A549 (cell line): ENCODE measurements around the gene TXNL1.

ENCODE experiments used
- BCL3 ChIP-seq: fragments of >200 bp; sonication (Bioruptor Twin); formaldehyde crosslinking; IDR thresholded peaks from 3 replicates; pipeline ENCODE4 v1.6.1; 2016
- BHLHE40 ChIP-seq: IDR thresholded peaks from 2 replicates; pipeline ENCODE4 v1.6.1; 2012; ENCODE audit warnings: low read depth, low read length, inconsistent platforms
- CEBPB ChIP-seq, 2 experiments: fragments of >200 bp in 1 of 2; sonication (Bioruptor Twin) in 1 of 2; formaldehyde crosslinking in 1 of 2; IDR thresholded peaks; 2 replicates each; pipeline ENCODE4 v1.6.1; 2012 to 2016
- CHD4 ChIP-seq: fragments of 200-600 bp; sonication (generic); IDR thresholded peaks from 2 replicates; pipeline ENCODE4 v1.6.1; 2016; ENCODE audit warnings: antibody characterized with exemption, mild to moderate bottlenecking, borderline replicate concordance
- CTCF ChIP-seq: fragments of >200 bp; sonication (Bioruptor Twin); formaldehyde crosslinking; IDR thresholded peaks from 3 replicates; pipeline ENCODE4 v1.5.1; 2016
- MAFK ChIP-seq: fragments of 450-650 bp; IDR thresholded peaks from 2 replicates; pipeline ENCODE4 v1.6.1; 2014; ENCODE audit not compliant: partially characterized antibody
- MYC ChIP-seq: IDR thresholded peaks from 2 replicates; pipeline ENCODE4 v1.6.1; 2012; ENCODE audit warnings: mild to moderate bottlenecking, inconsistent platforms, low read length, improper control_type of control experiment, borderline replicate concordance
- PHF8 ChIP-seq: fragments of 200-600 bp; sonication (generic); IDR thresholded peaks from 2 replicates; pipeline ENCODE4 v1.6.1; 2016; ENCODE audit warnings: low read depth, mild to moderate bottlenecking, antibody characterized with exemption, moderate library complexity, borderline replicate concordance
- POLR2A ChIP-seq: IDR thresholded peaks from 2 replicates; pipeline ENCODE4 v1.6.1; 2012; ENCODE audit warnings: mild to moderate bottlenecking, low read length
- RNF2 ChIP-seq: fragments of 200-600 bp; sonication (generic); IDR thresholded peaks from 2 replicates; pipeline ENCODE4 v1.6.1; 2016; ENCODE audit warnings: low read depth, mild to moderate bottlenecking, antibody characterized with exemption, moderate library complexity, borderline replicate concordance
- SMC3 ChIP-seq: fragments of >200 bp; sonication (Bioruptor Twin); formaldehyde crosslinking; IDR thresholded peaks from 3 replicates; pipeline ENCODE4 v1.6.1; 2018; ENCODE audit warnings: inconsistent platforms
- SREBF2 ChIP-seq: fragments of 450-650 bp; IDR thresholded peaks from 2 replicates; pipeline ENCODE4 v1.6.1; 2014; ENCODE audit warnings: mild to moderate bottlenecking, moderate library complexity

GRCh38 chr18:56649996-56650395 lies 11.6 kb upstream of the TXNL1 start:
- no peak for TF ChIP-seq BHLHE40
- no peak for TF ChIP-seq CTCF
- no peak for TF ChIP-seq SMC3
- no peak for TF ChIP-seq PHF8
- TF ChIP-seq MYC: no peak
- TF ChIP-seq CEBPB (IDR thresholded peaks at IDR 0.05): no peak
- TF ChIP-seq POLR2A: no peak
- no peak for TF ChIP-seq MAFK
- TF ChIP-seq SREBF2: no peak
- no peak for TF ChIP-seq BCL3
- TF ChIP-seq RNF2: no peak
- TF ChIP-seq CHD4: no peak
